ENCODE results near the gene CACNA2D4.

Gene CACNA2D4

GRCh38 chr12:1811281-1811947 is 107.0 kb downstream of the CACNA2D4 start:
- DNase-seq: peak; percentile 55

- no peak for DNase-seq
Measured at GRCh38 chr12:1810931-1811280, 107.5 kb downstream of the CACNA2D4 start.

- no peak for DNase-seq
Measured at GRCh38 chr12:1810201-1810930, 108.1 kb downstream of the CACNA2D4 start.

GRCh38 chr12:1809591-1810190 is 108.8 kb downstream of the CACNA2D4 start:
- no peak for DNase-seq

- no peak for DNase-seq
Measured at GRCh38 chr12:1808798-1809480, 109.5 kb downstream of the CACNA2D4 start.

GRCh38 chr12:1808036-1808797 is 110.2 kb downstream of the CACNA2D4 start:
- DNase-seq: no peak

GRCh38 chr12:1807087-1807860 is 111.2 kb downstream of the CACNA2D4 start:
- DNase-seq: no peak

GRCh38 chr12:1806301-1807086 is 112.0 kb downstream of the CACNA2D4 start:
- no peak for DNase-seq

- DNase-seq: no peak
Measured at GRCh38 chr12:1805441-1806081, 112.9 kb downstream of the CACNA2D4 start.

GRCh38 chr12:1804545-1805332 is 113.7 kb downstream of the CACNA2D4 start:
- peak; percentile 89 for DNase-seq

- DNase-seq: no peak
Measured at GRCh38 chr12:1803736-1804135, 114.7 kb downstream of the CACNA2D4 start.

GRCh38 chr12:1801303-1801975 is 117.0 kb downstream of the CACNA2D4 start:
- no peak for DNase-seq

- no peak for DNase-seq
Measured at GRCh38 chr12:1800401-1801302, 117.8 kb downstream of the CACNA2D4 start.

GRCh38 chr12:1799882-1800400 is 118.5 kb downstream of the CACNA2D4 start:
- DNase-seq: no peak

- no peak for DNase-seq
Measured at GRCh38 chr12:1799051-1799881, 119.2 kb downstream of the CACNA2D4 start.

GRCh38 chr12:1798641-1799020 is 119.8 kb downstream of the CACNA2D4 start:
- no peak for DNase-seq
